Fibroblast of peridontal ligament (primary cell): ENCODE measurements around the gene ERP29.
"Not testable (repeated sequence)": the region's sequence is repeated elsewhere in the genome, so short reads cannot be mapped to it uniquely, and the experiment has no call there.

ENCODE experiments used
- DNase-seq: peaks from one replicate; pipeline ENCODE4 v3.0.0-alpha.2; 2010; ENCODE audit errors: extremely low read depth

The ERP29 gene

GRCh38 chr12:112012775-112013600 lies at the start of gene ERP29, which contains the start of gene TMEM116:
TSS of gene ERP29 (plus strand) at chr12:112013426. CDS start at chr12:112013466, 40 bp downstream.
TSS of gene TMEM116 (minus strand) at chr12:112013165. CDS start at chr12:112005270, 7,895 bp downstream.
- peak; percentile 98 for DNase-seq

DNA sequence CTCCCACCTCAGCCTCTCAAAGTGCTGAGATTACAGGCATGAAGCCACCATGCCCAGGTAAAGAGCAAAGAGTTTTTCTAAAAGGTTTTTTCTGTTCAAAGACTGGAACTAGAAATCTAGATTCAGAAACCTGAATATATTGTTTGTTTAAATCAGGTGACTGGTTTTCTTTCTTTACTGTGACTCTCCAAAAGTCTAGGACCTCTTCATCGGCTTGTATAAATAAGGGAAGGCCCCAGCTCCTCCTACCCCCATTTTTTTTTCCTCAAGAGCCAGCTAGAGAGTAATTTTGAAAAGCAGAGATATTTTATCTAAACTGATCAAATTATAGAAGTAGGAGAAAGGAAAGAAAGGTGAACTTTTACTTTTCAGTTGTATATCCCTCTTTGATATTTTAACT lies 48.3 kb upstream of the ERP29 start:
- no peak for DNase-seq

- DNase-seq = no peak
Measured at GRCh38 chr12:111971800-111972199, 41.4 kb upstream of the ERP29 start.

GRCh38 chr12:111975161-111975931 lies 37.9 kb upstream of the ERP29 start:
- DNase-seq = no peak

- no peak for DNase-seq
Measured at GRCh38 chr12:111976291-111976690, 36.9 kb upstream of the ERP29 start.

DNA sequence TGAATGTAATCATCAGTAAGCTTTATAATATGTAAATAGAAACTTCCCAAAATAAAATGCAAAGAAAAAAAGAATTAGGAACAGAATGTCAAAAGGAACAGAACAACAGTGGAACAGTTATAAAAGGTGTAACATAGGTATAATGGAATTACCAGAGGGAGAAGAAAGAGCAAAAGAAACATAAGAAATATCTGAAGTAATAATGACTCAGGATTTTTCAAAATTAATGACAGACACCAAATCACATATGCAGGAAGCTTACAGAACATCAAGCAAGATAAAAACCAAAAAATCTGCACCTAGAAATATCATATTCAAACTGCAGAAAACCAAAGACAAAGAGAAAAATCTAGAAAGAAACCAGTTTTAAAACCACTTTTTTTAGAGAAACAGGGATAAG lies 36.4 kb upstream of the ERP29 start:
- DNase-seq = no peak

GRCh38 chr12:111978545-111978944 lies 34.7 kb upstream of the ERP29 start:
- DNase-seq = no peak

DNA sequence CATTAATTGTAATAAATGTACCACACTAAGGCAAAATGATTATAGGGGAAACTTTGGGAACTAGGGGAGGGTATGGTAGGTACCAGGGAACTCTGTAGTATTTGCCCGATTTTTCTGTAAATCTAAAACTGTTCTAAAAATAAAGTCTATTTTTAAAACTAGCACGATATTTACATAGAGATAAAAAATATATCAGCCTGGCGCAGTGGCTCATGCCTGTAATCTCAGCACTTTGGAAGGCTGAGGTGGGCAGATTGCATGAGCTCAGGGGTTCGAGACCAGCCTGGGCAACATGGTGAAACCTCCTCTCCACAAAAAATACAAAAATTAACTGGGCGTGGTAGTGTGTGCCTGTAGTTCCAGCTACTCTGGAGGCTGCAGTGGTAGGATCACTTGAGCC lies 32.6 kb upstream of the ERP29 start:
- DNase-seq = no peak

GRCh38 chr12:111981987-111982386 lies 31.2 kb upstream of the ERP29 start:
- DNase-seq = peak; percentile 5

DNA sequence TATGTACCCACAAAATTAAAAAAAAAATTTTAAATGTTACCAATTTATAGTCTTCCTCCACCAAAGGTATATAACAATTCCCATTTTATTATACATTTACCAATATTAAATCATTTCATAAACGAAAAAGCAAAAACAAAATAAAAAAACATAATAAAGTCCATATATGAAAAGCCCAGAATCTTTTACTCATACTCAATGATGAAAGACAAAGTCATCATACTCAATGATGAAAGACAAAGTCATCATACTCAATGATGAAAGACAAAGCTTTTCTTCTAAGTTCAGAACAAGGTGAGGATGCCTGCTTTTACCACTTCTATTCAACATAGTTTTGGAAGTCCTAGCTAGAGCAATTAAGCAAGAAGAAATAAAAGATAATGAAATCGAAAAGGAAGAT lies 28.4 kb upstream of the ERP29 start:
- no peak for DNase-seq

DNA sequence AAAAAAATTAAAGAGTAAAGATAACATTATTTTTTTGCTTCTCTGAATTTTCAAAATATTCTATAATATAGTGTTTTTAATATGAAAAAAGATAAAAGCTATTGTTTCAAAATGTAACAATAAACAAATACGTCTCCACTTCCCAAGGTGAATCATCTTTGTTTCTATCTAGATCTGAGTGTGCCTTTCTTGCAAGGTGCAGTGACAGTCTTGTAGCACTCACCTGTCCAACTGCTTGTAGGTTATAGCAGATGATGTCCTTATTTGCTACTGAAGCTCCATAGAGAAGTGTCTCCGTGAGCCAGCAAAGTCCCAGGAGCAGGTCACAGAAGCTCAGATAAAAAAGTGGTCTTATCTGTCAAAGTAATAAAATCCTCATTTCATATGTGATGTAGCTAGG lies 21.7 kb upstream of the ERP29 start:
- no peak for DNase-seq

DNA sequence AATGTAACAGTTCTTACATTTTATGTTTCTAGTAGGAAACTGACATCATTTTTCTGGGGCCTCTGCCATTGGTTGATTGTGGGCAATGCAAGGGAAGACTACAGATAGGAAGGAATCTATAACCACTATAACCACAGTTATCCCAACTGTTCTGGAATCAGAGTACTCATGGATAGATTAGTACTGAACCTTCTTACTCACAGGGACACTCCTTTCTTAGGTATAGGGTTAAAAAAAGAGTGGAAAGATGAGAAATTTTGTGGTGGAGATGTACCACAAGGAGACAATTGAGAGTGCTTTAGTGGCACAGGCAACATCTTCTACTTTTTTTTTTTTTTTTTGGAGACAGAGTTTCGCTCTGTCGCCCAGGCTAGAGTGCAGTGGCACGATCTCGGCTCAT lies 21.3 kb upstream of the ERP29 start:
- peak; percentile 52 for DNase-seq

DNA sequence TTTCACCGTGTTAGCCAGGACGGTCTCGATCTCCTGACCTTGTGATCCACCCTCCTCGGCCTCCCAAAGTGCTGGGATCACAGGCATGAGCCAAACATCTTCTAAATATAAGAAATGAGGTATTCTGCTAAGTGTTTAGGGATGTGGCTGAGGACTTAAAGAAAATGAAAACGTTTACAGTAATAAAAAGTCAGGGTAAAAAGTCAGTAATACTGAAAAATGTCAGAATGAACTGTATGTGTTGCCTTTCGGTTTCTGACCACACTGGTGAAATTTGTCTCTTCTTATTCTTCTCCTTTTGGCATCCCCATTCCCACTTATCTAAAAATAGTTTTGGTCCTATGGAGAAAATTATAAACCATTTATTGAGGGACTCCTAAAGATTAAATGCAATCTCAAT lies 20.8 kb upstream of the ERP29 start:
- DNase-seq = no peak

DNA sequence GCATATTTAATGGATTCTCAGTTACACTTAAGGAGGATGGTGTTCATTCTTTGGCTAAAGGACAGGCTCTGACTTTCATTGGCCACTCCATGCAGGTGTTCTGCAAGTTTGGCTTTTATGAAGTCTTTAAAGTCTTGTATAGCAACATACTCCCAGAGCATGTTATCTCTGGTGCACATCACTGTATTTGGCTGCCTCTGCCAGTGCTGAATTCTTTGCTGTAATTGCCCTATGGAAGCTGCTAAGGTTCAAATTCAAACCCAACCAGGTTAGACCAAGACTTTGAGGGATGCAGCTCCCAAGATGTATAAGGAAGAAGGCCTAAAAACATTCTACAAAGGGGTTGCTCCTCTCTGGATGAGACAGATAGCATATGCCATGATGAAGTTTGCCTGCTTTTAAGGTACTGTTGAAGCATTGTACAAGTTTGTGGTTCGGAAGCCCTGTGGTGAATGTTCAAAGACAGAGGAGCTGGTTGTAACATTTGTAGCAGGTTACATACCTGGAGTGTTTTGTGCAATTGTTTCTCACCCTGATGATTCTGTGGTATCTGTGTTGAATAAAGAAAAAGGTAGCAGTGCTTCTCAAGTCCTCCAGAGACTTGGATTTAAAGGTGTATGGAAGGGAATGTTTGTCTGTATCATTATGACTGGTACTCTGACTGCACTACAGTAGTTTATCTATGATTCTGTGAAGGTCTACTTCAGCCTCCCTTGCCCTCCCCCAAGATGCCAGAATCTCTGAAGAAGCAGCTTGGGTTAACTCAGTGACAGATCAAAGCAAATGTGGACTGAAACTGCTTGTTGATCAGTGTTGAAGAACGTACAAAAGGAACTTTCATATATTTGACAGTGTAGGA lies 19.7 kb upstream of the ERP29 start:
- no peak for DNase-seq

- not testable (repeated sequence) for DNase-seq
Measured at GRCh38 chr12:111994211-111995111, 18.8 kb upstream of the ERP29 start.

DNA sequence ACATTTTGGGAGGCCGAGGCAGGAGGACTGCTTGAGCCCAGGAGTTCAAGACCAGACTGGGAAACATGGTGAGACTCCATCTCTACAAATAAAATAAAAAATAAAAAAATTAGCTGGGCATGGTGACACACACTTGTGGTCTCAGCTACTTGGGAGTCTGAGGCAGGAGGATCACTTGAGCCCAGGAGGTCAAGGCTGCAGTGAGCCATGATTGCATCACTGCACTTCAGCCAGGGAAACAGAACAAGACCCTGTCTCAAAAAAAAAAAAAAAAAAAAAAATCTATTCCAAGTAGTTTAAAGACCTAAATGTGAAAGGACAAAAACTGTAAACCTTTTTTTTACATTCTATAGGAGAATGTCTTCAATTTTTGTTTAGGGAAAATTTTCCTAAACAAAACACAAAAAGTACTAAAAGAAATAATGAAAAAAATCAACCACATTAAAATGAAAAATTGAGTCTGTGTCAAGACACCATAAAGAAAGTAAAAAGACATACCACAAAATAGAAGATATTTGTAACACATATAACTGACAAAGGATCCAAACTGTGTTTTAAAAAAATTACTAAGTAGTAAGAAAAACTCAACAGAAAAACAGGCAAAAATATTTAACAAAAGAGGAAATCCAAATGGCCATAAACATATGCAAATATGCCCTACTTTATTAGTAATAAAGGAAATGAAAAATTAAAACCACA lies 17.3 kb upstream of the ERP29 start:
- no peak for DNase-seq

DNA sequence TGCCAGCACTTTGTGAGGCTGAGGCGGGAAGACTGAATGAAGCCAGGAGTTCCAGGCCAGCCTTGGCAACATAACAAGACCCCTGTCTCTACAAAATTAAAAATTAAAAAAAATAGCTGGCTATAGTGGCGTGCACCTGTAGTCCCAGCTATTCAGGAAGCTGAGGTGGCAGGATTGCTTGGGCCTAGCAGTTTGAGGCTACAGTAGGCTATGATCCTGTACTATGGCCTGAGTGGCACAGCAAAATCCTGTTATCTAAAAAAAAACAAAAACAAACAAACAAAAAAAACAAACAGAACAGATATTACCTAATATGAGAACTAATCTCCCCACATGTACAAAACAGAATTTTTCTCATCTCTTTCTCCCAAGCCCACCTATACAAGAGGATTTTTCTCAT lies 15.9 kb upstream of the ERP29 start:
- DNase-seq = no peak

GRCh38 chr12:111998015-111998414 lies 15.2 kb upstream of the ERP29 start:
- DNase-seq = no peak

GRCh38 chr12:111999129-111999528 lies 14.1 kb upstream of the ERP29 start:
- not testable (repeated sequence) for DNase-seq

DNA sequence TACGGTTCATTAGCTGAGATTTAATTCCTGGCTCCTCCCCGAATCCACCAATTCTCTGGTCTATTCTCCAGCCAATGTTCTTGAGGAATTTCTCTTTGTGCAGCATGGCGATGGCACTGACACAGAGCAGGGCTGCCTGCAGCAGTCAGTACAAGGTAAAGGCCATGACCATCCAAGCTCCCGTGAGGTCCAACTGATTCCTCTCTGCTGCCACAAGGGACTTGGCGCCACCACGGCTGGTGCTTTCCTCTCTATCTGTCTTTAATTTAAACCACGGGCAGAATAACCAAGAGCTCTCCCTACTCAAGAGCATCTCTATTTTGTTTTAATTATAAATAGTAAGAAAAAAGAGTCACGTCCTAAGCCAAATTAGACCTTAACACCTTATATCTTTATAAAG lies 12.4 kb upstream of the ERP29 start:
- no peak for DNase-seq
